ENCODE measurements around the gene BUB3. TPM values are rescaled to one million over a fixed set of nuclear protein-coding genes. Genes with fewer than 3 reads are reported as not detected.
A peak's percentile ranks its signal among the peaks of the same experiment; 100 is the strongest.

The BUB3 gene
- total RNA-seq, 1 donor from 2014 or later = 124 TPM

- Mint-ChIP-seq H3K9me3 (no peaks in the 10 kb centered on the region), H3K27ac (no peak overlapping the region), H3K4me1 (ENCODE audit: unreplicated experiment) (peaks cover 7% of the 10 kb centered on the region), H3K36me3 (no peaks in the 10 kb centered on the region), H3K27me3 (peaks cover 100% of the 10 kb centered on the region), H3K4me3 (no peak overlapping the region)
- TF ChIP-seq CTCF (conservative IDR thresholded peaks at IDR 0.05) = no peak
- no peak for DNase-seq (ENCODE audit: extremely low spot score, unreplicated experiment)
Observed at GRCh38 chr10:123129618-123130271, 24.5 kb upstream of the BUB3 start.

- Mint-ChIP-seq H3K27ac (no peak overlapping the region), H3K4me1 (ENCODE audit: unreplicated experiment) (peaks cover 7% of the 10 kb centered on the region), H3K36me3 (no peaks in the 10 kb centered on the region), H3K4me3 (peak overlapping the region; percentile 80), H3K27me3 (peaks cover 86% of the 10 kb centered on the region), H3K9me3 (no peaks in the 10 kb centered on the region)
- no peak for DNase-seq (ENCODE audit: extremely low spot score, unreplicated experiment)
- TF ChIP-seq CTCF (conservative IDR thresholded peaks at IDR 0.05) = peak; percentile 97
Observed at GRCh38 chr10:123132576-123133477, 21.4 kb upstream of the BUB3 start.

GRCh38 chr10:123133541-123134342, 20.5 kb upstream of the BUB3 start:
- H3K4me3 Mint-ChIP-seq = peak overlapping the region; percentile 49
- H3K4me1 Mint-ChIP-seq (ENCODE audit: unreplicated experiment) = peaks cover 7% of the 10 kb centered on the region
- peaks cover 86% of the 10 kb centered on the region for H3K27me3 Mint-ChIP-seq
- no peak overlapping the region for H3K27ac Mint-ChIP-seq
- no peaks in the 10 kb centered on the region for H3K36me3 Mint-ChIP-seq
- no peak for DNase-seq (ENCODE audit: extremely low spot score, unreplicated experiment)
- no peak for TF ChIP-seq CTCF (conservative IDR thresholded peaks at IDR 0.05)
- no peaks in the 10 kb centered on the region for H3K9me3 Mint-ChIP-seq

GRCh38 chr10:123134343-123134914, 19.8 kb upstream of the BUB3 start:
- peaks cover 10% of the 10 kb centered on the region for H3K4me1 Mint-ChIP-seq (ENCODE audit: unreplicated experiment)
- no peak overlapping the region for H3K27ac Mint-ChIP-seq
- H3K4me3 Mint-ChIP-seq = peak overlapping the region; percentile 49
- no peaks in the 10 kb centered on the region for H3K9me3 Mint-ChIP-seq
- no peak for DNase-seq (ENCODE audit: extremely low spot score, unreplicated experiment)
- no peak for TF ChIP-seq CTCF (conservative IDR thresholded peaks at IDR 0.05)
- peaks cover 86% of the 10 kb centered on the region for H3K27me3 Mint-ChIP-seq
- H3K36me3 Mint-ChIP-seq = no peaks in the 10 kb centered on the region

GRCh38 chr10:123134915-123135414, 19.2 kb upstream of the BUB3 start:
- TF ChIP-seq CTCF (conservative IDR thresholded peaks at IDR 0.05) = no peak
- Mint-ChIP-seq H3K27me3 (peaks cover 86% of the 10 kb centered on the region), H3K27ac (no peak overlapping the region), H3K4me1 (ENCODE audit: unreplicated experiment) (peaks cover 15% of the 10 kb centered on the region), H3K36me3 (no peaks in the 10 kb centered on the region), H3K4me3 (no peak overlapping the region), H3K9me3 (no peaks in the 10 kb centered on the region)
- DNase-seq (ENCODE audit: extremely low spot score, unreplicated experiment) = no peak
